HepG2 (cell line): ENCODE measurements around the gene ATP1A2. TPM values are rescaled to one million over a fixed set of nuclear protein-coding genes. Genes with fewer than 3 reads are reported as not detected.

Experiments used
- ATAC-seq: fragments of 200-7000 bp; cut with Tn5 transposase; 3 replicates; pipeline ENCODE4 v1.9.1; 2020; ENCODE audit warnings: mild to moderate bottlenecking, moderate library complexity
- BruUV-seq: library from RNA; stranded (reverse); fragments of 400-500 nt; replicated peaks from 2 replicates; lab custom pipeline; 2021; lab: Mats Ljungman, UMichigan
- CTCF ChIA-PET: fragments of 300-600 bp; formaldehyde crosslinking; extraction: SDS; loops from one replicate; lab custom pipeline; 2021; ENCODE audit warnings: low total read pairs, inconsistent platforms, low intra/inter-chr PET ratio; lab: Yijun Ruan, JAX
- POLR2A ChIA-PET: fragments of 350-600 bp; sonication (Branson Sonifier 250); formaldehyde crosslinking; loops from one replicate; lab custom pipeline; 2020; ENCODE audit warnings: antibody characterized with exemption, inconsistent platforms; lab: Yijun Ruan, JAX
- DNase-seq: peaks from one replicate; pipeline ENCODE4 v3.0.0-alpha.2; 2015; ENCODE audit warnings: low spot score
- FAIRE-seq: peaks from 3 replicates; lab custom pipeline; 2011; peaks lifted over from hg19 to GRCh38; lab: Jason Lieb, UNC
- H2AFZ ChIP-seq: one replicate; pipeline ENCODE4 v1.6.1; 2011; ENCODE audit warnings: low read length, inconsistent platforms
- H3K27ac ChIP-seq: fragments of 300-600 bp; 3 replicates; pipeline ENCODE4 v1.8.0; 2011; ENCODE audit warnings: mixed run types, mild to moderate bottlenecking, mixed read lengths, low read length, inconsistent platforms; ENCODE audit not compliant: insufficient read depth; ENCODE audit errors: extremely low read length
- H3K27me3 ChIP-seq, 2 experiments: fragments of 200-600 bp in 1 of 2; 2 replicates in 1 of 2; 3 replicates in 1 of 2; pipeline versions ENCODE4 v1.6.0 to v1.8.0; 2011; ENCODE audit warnings: low read length in 2 of 2, mild to moderate bottlenecking in 2 of 2, moderate library complexity in 2 of 2, inconsistent platforms in 1 of 2; ENCODE audit not compliant: insufficient read depth in 2 of 2, control insufficient read depth in 1 of 2
- H3K36me3 ChIP-seq, 2 experiments: fragments of 200-600 bp in 1 of 2; replicated peaks in 1 of 2; 2 replicates in 1 of 2; 3 replicates in 1 of 2; pipeline versions ENCODE4 v1.5.1 to v1.8.0; 2011; ENCODE audit warnings: low read length in 2 of 2, inconsistent platforms in 1 of 2; ENCODE audit not compliant: insufficient read depth in 2 of 2, control insufficient read depth in 1 of 2
- H3K4me1 ChIP-seq: 2 replicates; pipeline ENCODE4 v1.5.1; 2012; ENCODE audit warnings: low read length, inconsistent platforms; ENCODE audit not compliant: insufficient read depth
- H3K4me2 ChIP-seq: 2 replicates; pipeline ENCODE4 v1.6.0; 2011; ENCODE audit warnings: low read depth, low read length, inconsistent platforms
- H3K4me3 ChIP-seq, 3 experiments: fragments of 200-600 bp in 1 of 3; sonication (generic), shearing (Covaris generic) in 1 of 3; replicated peaks in 1 of 3; 2 replicates each; pipeline ENCODE4 v1.5.1; 2011 to 2016; ENCODE audit warnings: low read length in 3 of 3, inconsistent platforms in 2 of 3, low read depth in 2 of 3, mild to moderate bottlenecking in 2 of 3, control low read depth in 1 of 3, mixed read lengths in 1 of 3; ENCODE audit not compliant: insufficient read depth in 1 of 3
- H3K79me2 ChIP-seq: one replicate; pipeline ENCODE4 v1.6.1; 2011; ENCODE audit warnings: low read length, inconsistent platforms; ENCODE audit not compliant: insufficient read depth
- H3K9ac ChIP-seq: 2 replicates; pipeline ENCODE4 v1.6.0; 2011; ENCODE audit warnings: mild to moderate bottlenecking, low read depth, low read length, inconsistent platforms; ENCODE audit not compliant: insufficient read depth
- H3K9me3 ChIP-seq: 2 replicates; pipeline ENCODE4 v1.5.1; 2012; ENCODE audit warnings: mild to moderate bottlenecking, low read length
- H4K20me1 ChIP-seq: 2 replicates; pipeline ENCODE4 v1.6.0; 2011; ENCODE audit warnings: inconsistent platforms, mild to moderate bottlenecking, low read length, moderate library complexity; ENCODE audit not compliant: insufficient read depth
- BRCA1 ChIP-seq: sonication (generic); formaldehyde crosslinking; IDR thresholded peaks from 2 replicates; pipeline ENCODE4 v1.4.0; 2020; ENCODE audit warnings: missing genetic modification reagents
- NAIF1 ChIP-seq: sonication (generic); formaldehyde crosslinking; IDR thresholded peaks from 2 replicates; pipeline ENCODE4 v1.5.0; 2020; ENCODE audit warnings: mild to moderate bottlenecking, missing genetic modification reagents, borderline replicate concordance
- ZNF451 ChIP-seq: sonication (generic); formaldehyde crosslinking; IDR thresholded peaks from 2 replicates; pipeline ENCODE4 v1.5.0; 2020; ENCODE audit warnings: mild to moderate bottlenecking, missing genetic modification reagents
- WGBS: methylation state at CpG from one replicate; pipeline ENCODE4 v1.1.6; 2017; ENCODE audit warnings: low lambda C conversion rate; 5-methylcytosine and 5-hydroxymethylcytosine counted together
- in situ Hi-C: cut with HindIII; loops from 2 replicates; pipeline ENCODE4 v1.10.0; 2017; ENCODE audit warnings: low pct_unique_long_range_greater_than_20kb; ENCODE audit not compliant: extremely low pct_ligation_motif_present
- intact Hi-C: fragments of 100-400 bp; cut with micrococcal nuclease; formaldehyde crosslinking; loops from one replicate; pipeline ENCODE4 v1.10.0; 2022; ENCODE audit not compliant: unreplicated experiment
- polyA plus RNA-seq, 8 experiments: library from polyadenylated mRNA; depleted of rRNA in 3 of 8; stranded (reverse) in 7 of 8; unstranded in 1 of 8; fragments of >200 nt; fragmentation: Illumina TruSeq in 4 of 8; extraction: Trizol in 4 of 8; gene quantifications; 2 replicates each; pipeline versions ENCODE4 v1.2.1 to v1.2.3, GENCODE V29; 2011 to 2016; ENCODE audit warnings: low read depth in 4 of 8, missing spikeins in 1 of 8, mixed read lengths in 1 of 8; ENCODE audit not compliant: insufficient read depth in 1 of 8
- total RNA-seq, 5 experiments: library from RNA; depleted of rRNA; stranded (reverse); fragments of >200 nt; fragmentation: Illumina TruSeq; extraction: Trizol; gene quantifications; 2 replicates each; pipeline ENCODE4 v1.2.3, GENCODE V29; 2016; ENCODE audit warnings: low read depth in 1 of 5

Gene ATP1A2
- total and polyA plus RNA-seq, 2 of the 13 experiments (the other 11 are each of a cell fraction or from before 2014, with no cell fraction given): 0.16 TPM; not detected in 1

- intact Hi-C loops: no loop called here
- POLR2A ChIA-PET: no interaction called here
- CTCF ChIA-PET: no interaction called here
Observed at GRCh38 chr1:160122978-160123495, 7.5 kb downstream of the ATP1A2 start.

GRCh38 chr1:160123726-160124125 lies 8.2 kb downstream of the ATP1A2 start:
- peaks cover 47% of the 10 kb centered on the region for H3K4me1 ChIP-seq
- no peaks in the 10 kb centered on the region for H4K20me1 ChIP-seq
- intact Hi-C loops: no loop called here
- no peaks in the 10 kb centered on the region; a peak in 1 of 5 replicates for H3K27me3 ChIP-seq
- no peak for TF ChIP-seq ZNF451 (CRISPR knock-in tag)
- no peak for DNase-seq
- no peak overlapping the region for H3K4me3 ChIP-seq
- FAIRE-seq: no peak
- no peak overlapping the region for H3K4me2 ChIP-seq
- in situ Hi-C loops: no loop called here
- H3K27ac ChIP-seq: no peak overlapping the region
- POLR2A ChIA-PET: no interaction called here
- H3K79me2 ChIP-seq: no peaks in the 10 kb centered on the region
- no peaks in the 10 kb centered on the region for H3K36me3 ChIP-seq
- no peak overlapping the region for H2AFZ ChIP-seq
- H3K9me3 ChIP-seq: no peaks in the 10 kb centered on the region
- H3K9ac ChIP-seq: no peak overlapping the region
- ATAC-seq: no peak
- CTCF ChIA-PET: no interaction called here
- no TSS peak for BruUV-seq

More at GRCh38 chr1:160122978-160123495, 7.5 kb downstream of the ATP1A2 start:
- no peak overlapping the region for H3K4me3 ChIP-seq
- no peaks in the 10 kb centered on the region for H4K20me1 ChIP-seq
- H2AFZ ChIP-seq: no peak overlapping the region
- no peaks in the 10 kb centered on the region for H3K79me2 ChIP-seq
- no peak overlapping the region for H3K9ac ChIP-seq
- no peaks in the 10 kb centered on the region; a peak in 1 of 5 replicates for H3K27me3 ChIP-seq
- WGBS: 82% methylated on average over 13 of the region's 16 CpGs
- DNase-seq (no peak), FAIRE-seq (no peak), ATAC-seq (no peak)
- no peak overlapping the region for H3K4me2 ChIP-seq
- H3K27ac ChIP-seq: no peak overlapping the region
- in situ Hi-C loops: no loop called here
- no TSS peak for BruUV-seq
- H3K36me3 ChIP-seq: no peaks in the 10 kb centered on the region
- peaks cover 47% of the 10 kb centered on the region for H3K4me1 ChIP-seq
- TF ChIP-seq NAIF1 (no peak), BRCA1 (no peak)
- H3K9me3 ChIP-seq: no peaks in the 10 kb centered on the region
